Left ventricle myocardium inferior (tissue), 1 donor: ENCODE data around the gene PRF1. TPM values are rescaled to one million over a fixed set of nuclear protein-coding genes. Genes with fewer than 3 reads are reported as not detected.

Experiments used
- DNase-seq: peaks from one replicate; pipeline ENCODE4 v3.0.0-alpha.2; 2020
- H3K27ac ChIP-seq: fragments of 200-600 bp; replicated peaks from 2 replicates; pipeline ENCODE4 v1.8.0; 2021
- H3K27me3 ChIP-seq: fragments of 200-600 bp; 2 replicates; pipeline ENCODE4 v1.8.0; 2021; ENCODE audit warnings: low read depth
- H3K36me3 ChIP-seq: fragments of 200-600 bp; 2 replicates; pipeline ENCODE4 v1.8.0; 2021
- H3K4me1 ChIP-seq: fragments of 200-600 bp; 2 replicates; pipeline ENCODE4 v1.8.0; 2021
- H3K4me3 ChIP-seq: fragments of 200-600 bp; 2 replicates; pipeline ENCODE4 v1.8.0; 2021; ENCODE audit warnings: mild to moderate bottlenecking, moderate library complexity
- H3K9me3 ChIP-seq: fragments of 200-600 bp; replicated peaks from 2 replicates; pipeline ENCODE4 v1.8.0; 2021
- intact Hi-C: fragments of 100-400 bp; cut with micrococcal nuclease; formaldehyde crosslinking; loops from one replicate; pipeline ENCODE4 v1.11.0; 2022
- total RNA-seq: library from RNA; stranded (reverse); fragmentation: NEBNext Ultra II Directional; extraction: Animal tissue kit (Norgen Biotek cat#: 25700); gene quantifications from one replicate; pipeline ENCODE4 v1.2.1, GENCODE V29; 2021
- TF ChIP-seq, protein P1 (sequence below): fragments of 200-600 bp; IDR thresholded peaks from 2 replicates; pipeline ENCODE4 v1.8.0; 2021; ENCODE audit warnings: antibody characterized with exemption, mild to moderate bottlenecking, borderline replicate concordance
- donor health status: DM: no; HTN: yes; CAD: no; lungs with severe emphysema.

The PRF1 gene
- total RNA-seq, 1 donor from 2014 or later, result 2.6 TPM

DNA sequence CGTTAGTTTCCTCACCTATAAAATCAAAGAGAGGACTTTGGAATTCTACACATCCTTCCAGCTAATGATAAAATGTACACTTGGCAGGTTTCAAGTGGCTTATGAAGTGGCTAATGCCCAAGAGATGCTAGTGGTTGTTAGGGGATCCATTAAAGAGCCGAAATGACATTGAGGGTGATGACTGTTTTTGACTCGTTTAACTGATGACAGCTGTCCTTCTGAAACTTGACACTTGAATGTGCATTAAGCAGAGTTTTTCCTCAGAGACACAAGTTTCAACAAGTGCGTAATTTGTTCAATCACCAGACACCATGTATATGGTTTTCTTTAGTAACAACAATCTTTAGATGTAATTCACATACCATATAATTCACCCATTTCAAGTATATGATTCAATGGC is 1.6 kb upstream of the PRF1 start:
- TF ChIP-seq, protein P1, sequence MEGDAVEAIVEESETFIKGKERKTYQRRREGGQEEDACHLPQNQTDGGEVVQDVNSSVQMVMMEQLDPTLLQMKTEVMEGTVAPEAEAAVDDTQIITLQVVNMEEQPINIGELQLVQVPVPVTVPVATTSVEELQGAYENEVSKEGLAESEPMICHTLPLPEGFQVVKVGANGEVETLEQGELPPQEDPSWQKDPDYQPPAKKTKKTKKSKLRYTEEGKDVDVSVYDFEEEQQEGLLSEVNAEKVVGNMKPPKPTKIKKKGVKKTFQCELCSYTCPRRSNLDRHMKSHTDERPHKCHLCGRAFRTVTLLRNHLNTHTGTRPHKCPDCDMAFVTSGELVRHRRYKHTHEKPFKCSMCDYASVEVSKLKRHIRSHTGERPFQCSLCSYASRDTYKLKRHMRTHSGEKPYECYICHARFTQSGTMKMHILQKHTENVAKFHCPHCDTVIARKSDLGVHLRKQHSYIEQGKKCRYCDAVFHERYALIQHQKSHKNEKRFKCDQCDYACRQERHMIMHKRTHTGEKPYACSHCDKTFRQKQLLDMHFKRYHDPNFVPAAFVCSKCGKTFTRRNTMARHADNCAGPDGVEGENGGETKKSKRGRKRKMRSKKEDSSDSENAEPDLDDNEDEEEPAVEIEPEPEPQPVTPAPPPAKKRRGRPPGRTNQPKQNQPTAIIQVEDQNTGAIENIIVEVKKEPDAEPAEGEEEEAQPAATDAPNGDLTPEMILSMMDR, result no peak
- Histone ChIP-seq H3K27ac (no peak overlapping the region), H3K4me3 (no peak overlapping the region), H3K36me3 (no peaks in the 10 kb centered on the region), H3K27me3 (no peaks in the 10 kb centered on the region), H3K4me1 (no peaks in the 10 kb centered on the region), H3K9me3 (no peaks in the 10 kb centered on the region)
- intact Hi-C loops, result no loop called here
- no peak for DNase-seq

- TF ChIP-seq, protein P1, result no peak
- H3K36me3 ChIP-seq, result no peaks in the 10 kb centered on the region
- H3K4me3 ChIP-seq, result no peak overlapping the region
- H3K9me3 ChIP-seq, result no peaks in the 10 kb centered on the region
- no peak overlapping the region for H3K27ac ChIP-seq
- no peak for DNase-seq
- no peaks in the 10 kb centered on the region for H3K4me1 ChIP-seq
- intact Hi-C loops, result no loop called here
- H3K27me3 ChIP-seq, result no peaks in the 10 kb centered on the region
Observed at GRCh38 chr10:70603449-70603801, 884 bp upstream of the PRF1 start.

DNA sequence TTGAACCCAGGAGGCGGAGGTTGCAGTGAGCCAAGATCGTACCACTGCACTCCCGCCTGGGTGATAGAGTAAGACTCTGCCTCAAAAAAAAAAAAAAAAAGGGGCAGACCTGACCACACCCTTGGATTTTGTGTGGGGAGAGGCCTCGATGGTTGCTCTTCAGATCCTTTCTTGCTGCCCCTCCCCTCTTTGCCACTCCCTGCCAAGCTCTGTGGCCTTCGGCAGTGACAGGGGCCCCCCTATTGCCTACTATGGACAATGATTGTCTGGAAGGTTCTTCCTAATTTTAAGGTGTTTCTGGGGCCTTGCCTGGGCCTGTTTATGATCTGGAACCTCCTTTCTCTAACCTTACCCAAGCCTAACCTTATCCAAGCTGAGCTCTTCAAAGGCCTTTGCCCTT is 795 bp downstream of the PRF1 start:
- no peak overlapping the region for H3K27ac ChIP-seq
- H3K4me1 ChIP-seq, result no peaks in the 10 kb centered on the region
- no peaks in the 10 kb centered on the region for H3K27me3 ChIP-seq
- H3K4me3 ChIP-seq, result no peak overlapping the region
- no peak for DNase-seq
- no peaks in the 10 kb centered on the region for H3K9me3 ChIP-seq
- no peaks in the 10 kb centered on the region for H3K36me3 ChIP-seq
- intact Hi-C loops, result no loop called here
- TF ChIP-seq, protein P1, result no peak

- no peak for DNase-seq
- peaks cover 4% of the 10 kb centered on the region for H3K4me1 ChIP-seq
- H3K27ac ChIP-seq, result no peak overlapping the region
- H3K9me3 ChIP-seq, result no peaks in the 10 kb centered on the region
- intact Hi-C loops, result no loop called here
- H3K4me3 ChIP-seq, result no peak overlapping the region
- H3K27me3 ChIP-seq, result no peaks in the 10 kb centered on the region
- TF ChIP-seq, protein P1, result no peak
- no peaks in the 10 kb centered on the region for H3K36me3 ChIP-seq
Observed at GRCh38 chr10:70600512-70601395, 1.8 kb downstream of the PRF1 start.

- Histone ChIP-seq H3K36me3 (no peaks in the 10 kb centered on the region), H3K27ac (no peak overlapping the region), H3K4me1 (peaks cover 4% of the 10 kb centered on the region), H3K4me3 (no peak overlapping the region), H3K27me3 (no peaks in the 10 kb centered on the region), H3K9me3 (no peaks in the 10 kb centered on the region)
- intact Hi-C loops, result no loop called here
- no peak for DNase-seq
- TF ChIP-seq, protein P1, result no peak
Observed at GRCh38 chr10:70599791-70600190, 2.8 kb downstream of the PRF1 start.
